GM23338 (cell line): ENCODE results near the gene ZNF641. TPM values are rescaled to one million over a fixed set of nuclear protein-coding genes. Genes with fewer than 3 reads are reported as not detected.

Experiments
- ATAC-seq: fragments of 200-7000 bp; cut with Tn5 transposase; 3 replicates; pipeline ENCODE4 v1.9.1; 2020
- DNase-seq: peaks from one replicate; pipeline ENCODE4 v3.0.0-alpha.2; 2015; ENCODE audit warnings: low spot score
- H2AFZ ChIP-seq: fragments of 200-600 bp; sonication (generic); 2 replicates; pipeline ENCODE4 v1.8.0; 2016; ENCODE audit warnings: antibody characterized with exemption, mild to moderate bottlenecking, moderate library complexity
- H3F3A ChIP-seq: fragments of 200-600 bp; sonication (generic); replicated peaks from 2 replicates; pipeline ENCODE4 v1.8.0; 2017; ENCODE audit warnings: antibody characterized with exemption, mixed run types, low read depth
- H3K27ac ChIP-seq: fragments of 200-600 bp; sonication (generic); 2 replicates; pipeline ENCODE4 v1.6.1; 2016; ENCODE audit warnings: low read depth
- H3K27me3 ChIP-seq: fragments of 200-600 bp; sonication (generic); 2 replicates; pipeline ENCODE4 v1.8.0; 2016; ENCODE audit warnings: mild to moderate bottlenecking, mixed run types, moderate library complexity; ENCODE audit not compliant: insufficient read depth
- H3K36me3 ChIP-seq: fragments of 200-600 bp; sonication (generic); 2 replicates; pipeline ENCODE4 v1.8.0; 2016; ENCODE audit warnings: mild to moderate bottlenecking; ENCODE audit not compliant: insufficient read depth
- H3K4me1 ChIP-seq: fragments of 200-600 bp; sonication (generic); 2 replicates; pipeline ENCODE4 v1.8.0; 2016; ENCODE audit warnings: mild to moderate bottlenecking, moderate library complexity; ENCODE audit not compliant: insufficient read depth
- H3K4me2 ChIP-seq: fragments of 200-600 bp; sonication (generic); 2 replicates; pipeline ENCODE4 v1.7.1; 2017; ENCODE audit warnings: mixed run types
- H3K4me3 ChIP-seq: fragments of 200-600 bp; sonication (generic); 2 replicates; pipeline ENCODE4 v1.6.1; 2016; ENCODE audit warnings: mixed run types
- H3K79me2 ChIP-seq: fragments of 200-600 bp; sonication (generic); replicated peaks from 2 replicates; pipeline ENCODE4 v1.8.0; 2017; ENCODE audit warnings: mild to moderate bottlenecking; ENCODE audit not compliant: insufficient read depth
- H3K9me2 ChIP-seq: fragments of 200-600 bp; sonication (generic); 2 replicates; pipeline ENCODE4 v1.8.0; 2017; ENCODE audit not compliant: insufficient read depth
- H4K20me1 ChIP-seq: fragments of 200-600 bp; sonication (generic); replicated peaks from 2 replicates; pipeline ENCODE4 v1.8.0; 2017; ENCODE audit warnings: mild to moderate bottlenecking; ENCODE audit not compliant: insufficient read depth
- H3K27ac Mint-ChIP-seq: 2 replicates; pipeline ENCODE4 v1.8.0; 2020; ENCODE audit warnings: inconsistent platforms, mild to moderate bottlenecking, moderate library complexity, mixed read lengths
- H3K27me3 Mint-ChIP-seq: 3 replicates; pipeline ENCODE4 v1.8.0; 2022; ENCODE audit warnings: low read depth, mild to moderate bottlenecking, moderate library complexity, mixed read lengths, inconsistent platforms; ENCODE audit not compliant: insufficient read depth, poor library complexity
- H3K36me3 Mint-ChIP-seq: 3 replicates; pipeline ENCODE4 v1.8.0; 2021; ENCODE audit warnings: low read depth, mild to moderate bottlenecking, inconsistent platforms, moderate library complexity, mixed read lengths
- H3K4me1 Mint-ChIP-seq: 3 replicates; pipeline ENCODE4 v1.8.0; 2020; ENCODE audit warnings: mild to moderate bottlenecking, inconsistent platforms, mixed read lengths
- H3K4me3 Mint-ChIP-seq: 3 replicates; pipeline ENCODE4 v1.8.0; 2021; ENCODE audit warnings: moderate library complexity, mild to moderate bottlenecking, inconsistent platforms, mixed read lengths
- H3K9me3 Mint-ChIP-seq: 3 replicates; pipeline ENCODE4 v1.8.0; 2020; ENCODE audit warnings: moderate library complexity, mild to moderate bottlenecking, inconsistent platforms, mixed read lengths
- CREB1 ChIP-seq: fragments of 250-450 bp; sonication (Bioruptor Pico); IDR thresholded peaks from 2 replicates; pipeline ENCODE4 v1.5.0; 2020; ENCODE audit warnings: low read depth, mild to moderate bottlenecking, moderate library complexity
- EZH2 ChIP-seq: fragments of 200-600 bp; sonication (generic); IDR thresholded peaks from one replicate; pipeline ENCODE4 v1.8.0; 2017; ENCODE audit warnings: antibody characterized with exemption, mild to moderate bottlenecking, low read depth; ENCODE audit not compliant: unreplicated experiment
- EZH2phosphoT487 ChIP-seq: fragments of 200-600 bp; sonication (generic); IDR thresholded peaks from one replicate; pipeline ENCODE4 v1.8.1; 2018; ENCODE audit warnings: antibody characterized with exemption; ENCODE audit not compliant: unreplicated experiment
- JUNB ChIP-seq: IDR thresholded peaks from one replicate; pipeline ENCODE4 v1.6.1; 2016; ENCODE audit warnings: antibody characterized with exemption; ENCODE audit not compliant: unreplicated experiment
- NANOG ChIP-seq: IDR thresholded peaks from 2 replicates; pipeline ENCODE4 v1.6.1; 2016; ENCODE audit warnings: antibody characterized with exemption, borderline replicate concordance
- POLR2AphosphoS5 ChIP-seq: IDR thresholded peaks from 2 replicates; pipeline ENCODE4 v1.6.1; 2016; ENCODE audit warnings: antibody characterized with exemption, low read depth
- STAT1 ChIP-seq: IDR thresholded peaks from one replicate; pipeline ENCODE4 v1.6.1; 2016; ENCODE audit warnings: antibody characterized with exemption; ENCODE audit not compliant: unreplicated experiment
- ZNF114 ChIP-seq: fragments of 250-450 bp; sonication (Bioruptor Pico); IDR thresholded peaks from 2 replicates; pipeline ENCODE4 v1.5.0; 2020; ENCODE audit warnings: mild to moderate bottlenecking, moderate library complexity
- ZNF331 ChIP-seq: fragments of 250-450 bp; sonication (Bioruptor Pico); IDR thresholded peaks from 2 replicates; pipeline ENCODE4 v1.5.0; 2020; ENCODE audit warnings: low read depth, mild to moderate bottlenecking, moderate library complexity
- polyA plus RNA-seq: library from polyadenylated mRNA; unstranded; fragments of >200 nt; fragmentation: Nextera tagmentation; extraction: Ambion mirVana; gene quantifications from 2 replicates; pipeline ENCODE4 v1.2.1, GENCODE V29; 2016
- total RNA-seq: library from RNA; depleted of rRNA; stranded (reverse); fragments of >200 nt; shearing (Covaris generic); gene quantifications from 2 replicates; pipeline ENCODE4 v1.2.3, GENCODE V29; 2014
- TF ChIP-seq, protein P1 (sequence below): IDR thresholded peaks from one replicate; pipeline ENCODE4 v1.6.1; 2018; ENCODE audit warnings: antibody characterized with exemption; ENCODE audit not compliant: unreplicated experiment
- TF ChIP-seq, protein P2 (sequence below): IDR thresholded peaks from 2 replicates; pipeline ENCODE4 v1.6.1; 2016; ENCODE audit warnings: antibody characterized with exemption
- TF ChIP-seq, protein P3 (sequence below), 2 experiments: fragments of 200-600 bp in 1 of 2; sonication (generic) in 1 of 2; conservative IDR thresholded peaks; 2 replicates each; pipeline versions ENCODE4 v1.5.1 to v1.6.1; 2016 to 2017; ENCODE audit warnings: antibody characterized with exemption in 2 of 2, low read depth in 2 of 2, mild to moderate bottlenecking in 2 of 2, moderate library complexity in 1 of 2

ZNF641 gene
- total and polyA plus RNA-seq, 2 experiments from 2014 or later: 1.4 to 7.2 TPM

DNA sequence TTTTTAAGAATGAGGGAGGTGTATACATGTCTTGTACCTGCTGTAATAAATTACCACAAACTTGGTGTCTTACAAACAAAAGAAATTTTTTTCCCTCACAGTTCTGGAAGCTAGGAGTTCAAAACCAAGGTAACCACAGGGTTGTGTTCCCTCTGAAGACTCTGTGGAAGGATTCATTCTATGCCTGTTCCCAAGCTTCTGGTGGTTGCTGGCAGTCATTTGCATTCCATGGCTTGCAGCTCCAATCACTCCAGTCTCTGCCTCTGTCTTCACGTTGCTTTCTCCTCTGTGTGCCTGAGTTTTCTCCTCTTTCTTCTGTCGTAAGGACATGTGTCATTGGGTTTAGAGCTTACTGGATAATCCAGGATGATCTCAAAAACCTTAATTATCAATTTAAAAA lies 15.4 kb upstream of the ZNF641 start:
- no peaks in the 10 kb centered on the region for H3K27me3 Mint-ChIP-seq
- TF ChIP-seq CREB1 (CRISPR knock-in tag): no peak
- no peak for TF ChIP-seq STAT1
- no peak for TF ChIP-seq ZNF331 (CRISPR knock-in tag)
- TF ChIP-seq, protein P1, sequence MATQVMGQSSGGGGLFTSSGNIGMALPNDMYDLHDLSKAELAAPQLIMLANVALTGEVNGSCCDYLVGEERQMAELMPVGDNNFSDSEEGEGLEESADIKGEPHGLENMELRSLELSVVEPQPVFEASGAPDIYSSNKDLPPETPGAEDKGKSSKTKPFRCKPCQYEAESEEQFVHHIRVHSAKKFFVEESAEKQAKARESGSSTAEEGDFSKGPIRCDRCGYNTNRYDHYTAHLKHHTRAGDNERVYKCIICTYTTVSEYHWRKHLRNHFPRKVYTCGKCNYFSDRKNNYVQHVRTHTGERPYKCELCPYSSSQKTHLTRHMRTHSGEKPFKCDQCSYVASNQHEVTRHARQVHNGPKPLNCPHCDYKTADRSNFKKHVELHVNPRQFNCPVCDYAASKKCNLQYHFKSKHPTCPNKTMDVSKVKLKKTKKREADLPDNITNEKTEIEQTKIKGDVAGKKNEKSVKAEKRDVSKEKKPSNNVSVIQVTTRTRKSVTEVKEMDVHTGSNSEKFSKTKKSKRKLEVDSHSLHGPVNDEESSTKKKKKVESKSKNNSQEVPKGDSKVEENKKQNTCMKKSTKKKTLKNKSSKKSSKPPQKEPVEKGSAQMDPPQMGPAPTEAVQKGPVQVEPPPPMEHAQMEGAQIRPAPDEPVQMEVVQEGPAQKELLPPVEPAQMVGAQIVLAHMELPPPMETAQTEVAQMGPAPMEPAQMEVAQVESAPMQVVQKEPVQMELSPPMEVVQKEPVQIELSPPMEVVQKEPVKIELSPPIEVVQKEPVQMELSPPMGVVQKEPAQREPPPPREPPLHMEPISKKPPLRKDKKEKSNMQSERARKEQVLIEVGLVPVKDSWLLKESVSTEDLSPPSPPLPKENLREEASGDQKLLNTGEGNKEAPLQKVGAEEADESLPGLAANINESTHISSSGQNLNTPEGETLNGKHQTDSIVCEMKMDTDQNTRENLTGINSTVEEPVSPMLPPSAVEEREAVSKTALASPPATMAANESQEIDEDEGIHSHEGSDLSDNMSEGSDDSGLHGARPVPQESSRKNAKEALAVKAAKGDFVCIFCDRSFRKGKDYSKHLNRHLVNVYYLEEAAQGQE: no peak
- TF ChIP-seq, protein P2, sequence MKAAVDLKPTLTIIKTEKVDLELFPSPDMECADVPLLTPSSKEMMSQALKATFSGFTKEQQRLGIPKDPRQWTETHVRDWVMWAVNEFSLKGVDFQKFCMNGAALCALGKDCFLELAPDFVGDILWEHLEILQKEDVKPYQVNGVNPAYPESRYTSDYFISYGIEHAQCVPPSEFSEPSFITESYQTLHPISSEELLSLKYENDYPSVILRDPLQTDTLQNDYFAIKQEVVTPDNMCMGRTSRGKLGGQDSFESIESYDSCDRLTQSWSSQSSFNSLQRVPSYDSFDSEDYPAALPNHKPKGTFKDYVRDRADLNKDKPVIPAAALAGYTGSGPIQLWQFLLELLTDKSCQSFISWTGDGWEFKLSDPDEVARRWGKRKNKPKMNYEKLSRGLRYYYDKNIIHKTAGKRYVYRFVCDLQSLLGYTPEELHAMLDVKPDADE: no peak
- no peak for TF ChIP-seq POLR2AphosphoS5
- TF ChIP-seq NANOG: no peak
- TF ChIP-seq JUNB: no peak
- H3K36me3 Mint-ChIP-seq: no peaks in the 10 kb centered on the region
- ATAC-seq (peak; percentile 87), DNase-seq (peak; percentile 39)
- H3K9me3 Mint-ChIP-seq: no peaks in the 10 kb centered on the region
- no peaks in the 10 kb centered on the region for H3K79me2 ChIP-seq
- no peak overlapping the region for H3K27ac Mint-ChIP-seq
- H3K4me1 Mint-ChIP-seq: peaks cover 2% of the 10 kb centered on the region; the same call in 1 of the 3 replicates
- no peaks in the 10 kb centered on the region for H3F3A ChIP-seq
- H3K27me3 ChIP-seq: no peaks in the 10 kb centered on the region
- H3K4me3 ChIP-seq: no peak overlapping the region
- no peaks in the 10 kb centered on the region for H4K20me1 ChIP-seq
- H3K36me3 ChIP-seq: no peaks in the 10 kb centered on the region
- no peak overlapping the region for H3K4me3 Mint-ChIP-seq
- no peak overlapping the region for H3K4me2 ChIP-seq
- no peak overlapping the region for H3K27ac ChIP-seq
- no peaks in the 10 kb centered on the region for H3K9me2 ChIP-seq
- H3K4me1 ChIP-seq: no peaks in the 10 kb centered on the region
- peak overlapping the region; percentile 44; the same call in 1 of the 2 replicates for H2AFZ ChIP-seq

DNA sequence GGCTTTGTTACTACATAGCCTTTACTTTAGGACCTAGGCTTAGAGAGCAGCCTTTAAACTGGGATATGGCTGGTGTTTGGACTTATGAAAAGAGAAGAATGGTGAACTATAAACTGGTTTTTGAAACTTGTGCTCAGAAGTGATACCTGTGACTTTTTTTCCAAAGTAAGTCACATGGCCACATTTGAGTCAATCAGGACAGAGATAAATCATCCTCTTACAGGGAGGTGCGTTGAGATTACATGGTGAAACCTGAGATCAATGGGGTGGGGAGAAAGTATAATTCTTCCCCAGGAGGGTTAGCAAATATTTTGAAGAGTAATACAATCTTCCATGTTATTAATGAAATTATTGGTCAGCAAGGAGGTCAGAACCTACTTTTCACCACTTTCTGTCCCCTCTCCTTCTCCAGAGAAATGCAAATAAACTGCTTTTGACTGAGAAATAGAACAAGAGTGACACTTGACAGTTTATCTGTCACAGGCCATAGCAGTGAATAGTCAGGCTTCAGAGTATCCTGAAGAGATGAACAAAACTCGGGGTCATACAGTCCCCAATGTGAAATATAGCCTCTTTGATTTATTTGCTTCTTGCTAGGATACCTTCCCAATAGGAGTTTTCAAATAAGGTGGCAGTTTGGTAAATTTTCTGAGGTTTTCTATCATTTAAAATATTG lies 11.1 kb upstream of the ZNF641 start:
- Histone ChIP-seq H3K4me3 (no peak overlapping the region), H3K36me3 (no peaks in the 10 kb centered on the region), H3F3A (no peaks in the 10 kb centered on the region), H3K4me1 (no peaks in the 10 kb centered on the region), H3K79me2 (no peaks in the 10 kb centered on the region), H3K4me2 (no peak overlapping the region), H4K20me1 (no peaks in the 10 kb centered on the region), H3K27ac (no peak overlapping the region), H3K27me3 (no peaks in the 10 kb centered on the region), H2AFZ (no peak overlapping the region), H3K9me2 (no peaks in the 10 kb centered on the region)
- no peaks in the 10 kb centered on the region for H3K36me3 Mint-ChIP-seq
- DNase-seq (no peak), ATAC-seq (no peak)
- H3K27ac Mint-ChIP-seq: no peak overlapping the region
- H3K4me3 Mint-ChIP-seq: no peak overlapping the region
- H3K9me3 Mint-ChIP-seq: no peaks in the 10 kb centered on the region
- H3K27me3 Mint-ChIP-seq: no peaks in the 10 kb centered on the region
- H3K4me1 Mint-ChIP-seq: peaks cover 2% of the 10 kb centered on the region; the same call in 1 of the 3 replicates
- no peak for TF ChIP-seq NANOG
- no peak for TF ChIP-seq EZH2phosphoT487
- no peak for TF ChIP-seq ZNF114 (CRISPR knock-in tag)
- TF ChIP-seq CREB1 (CRISPR knock-in tag): no peak
- TF ChIP-seq POLR2AphosphoS5: no peak
- no peak for TF ChIP-seq JUNB
- TF ChIP-seq, protein P3, sequence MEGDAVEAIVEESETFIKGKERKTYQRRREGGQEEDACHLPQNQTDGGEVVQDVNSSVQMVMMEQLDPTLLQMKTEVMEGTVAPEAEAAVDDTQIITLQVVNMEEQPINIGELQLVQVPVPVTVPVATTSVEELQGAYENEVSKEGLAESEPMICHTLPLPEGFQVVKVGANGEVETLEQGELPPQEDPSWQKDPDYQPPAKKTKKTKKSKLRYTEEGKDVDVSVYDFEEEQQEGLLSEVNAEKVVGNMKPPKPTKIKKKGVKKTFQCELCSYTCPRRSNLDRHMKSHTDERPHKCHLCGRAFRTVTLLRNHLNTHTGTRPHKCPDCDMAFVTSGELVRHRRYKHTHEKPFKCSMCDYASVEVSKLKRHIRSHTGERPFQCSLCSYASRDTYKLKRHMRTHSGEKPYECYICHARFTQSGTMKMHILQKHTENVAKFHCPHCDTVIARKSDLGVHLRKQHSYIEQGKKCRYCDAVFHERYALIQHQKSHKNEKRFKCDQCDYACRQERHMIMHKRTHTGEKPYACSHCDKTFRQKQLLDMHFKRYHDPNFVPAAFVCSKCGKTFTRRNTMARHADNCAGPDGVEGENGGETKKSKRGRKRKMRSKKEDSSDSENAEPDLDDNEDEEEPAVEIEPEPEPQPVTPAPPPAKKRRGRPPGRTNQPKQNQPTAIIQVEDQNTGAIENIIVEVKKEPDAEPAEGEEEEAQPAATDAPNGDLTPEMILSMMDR (conservative IDR thresholded peaks at IDR 0.05; ENCODE audit: low read depth in 2 of 2): no peak
- TF ChIP-seq EZH2: no peak
- TF ChIP-seq, protein P2: no peak
